ENCODE data around the gene C6orf120.

DNA sequence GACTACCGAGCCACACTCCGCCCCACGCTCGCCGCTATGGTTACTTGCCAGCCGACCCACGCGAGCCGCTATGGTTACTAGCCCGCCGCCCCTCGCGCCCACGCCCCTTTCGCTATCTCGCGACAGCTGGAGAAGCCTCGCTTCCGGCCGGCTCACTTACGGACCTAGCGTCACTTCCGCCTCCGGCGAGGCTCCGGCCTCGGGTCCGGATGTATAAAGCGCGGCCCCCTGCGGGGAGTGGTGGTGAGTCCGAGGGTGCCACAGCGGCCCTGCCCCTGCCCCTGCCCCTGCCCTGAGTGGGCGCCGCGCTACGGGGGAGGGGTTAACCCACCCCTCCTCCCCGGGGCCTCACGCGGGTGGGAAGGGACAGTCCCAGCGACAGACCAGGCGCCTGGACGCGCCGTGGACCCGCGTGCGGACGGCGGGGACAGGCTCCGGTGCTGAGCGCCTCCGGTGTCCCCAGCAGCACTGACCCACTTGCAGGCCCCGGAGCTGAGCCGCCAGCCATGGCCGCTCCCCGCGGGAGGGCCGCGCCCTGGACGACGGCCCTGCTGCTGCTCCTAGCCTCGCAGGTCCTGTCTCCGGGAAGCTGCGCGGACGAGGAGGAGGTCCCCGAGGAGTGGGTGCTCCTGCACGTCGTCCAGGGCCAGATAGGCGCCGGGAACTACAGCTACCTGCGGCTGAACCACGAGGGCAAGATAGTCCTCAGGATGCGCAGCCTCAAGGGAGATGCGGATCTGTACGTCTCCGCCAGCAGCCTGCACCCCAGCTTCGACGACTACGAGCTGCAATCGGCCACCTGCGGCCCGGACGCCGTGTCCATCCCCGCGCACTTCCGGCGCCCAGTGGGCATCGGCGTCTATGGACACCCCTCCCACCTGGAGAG is at the start of gene C6orf120, which contains the start of gene WDR27:
- peak in 1 of 3 donors; percentile 28 for TF ChIP-seq CTCF (IDR thresholded peaks at IDR 0.05)
- TF ChIP-seq POLR2A (IDR thresholded peaks at IDR 0.05) = peak; percentile 89
